GM10248 (cell line): ENCODE results near the gene GRIFIN.

ENCODE experiments used
- CTCF ChIA-PET: fragments of 300-600 bp; sonication (Branson Sonifier 250); formaldehyde crosslinking; extraction: SDS; loops from one replicate; lab custom pipeline; 2021; ENCODE audit warnings: antibody characterized with exemption; lab: Yijun Ruan, JAX
- POLR2A ChIA-PET: fragments of 350-650 bp; sonication (Branson Sonifier 250); formaldehyde crosslinking; extraction: SDS; loops from one replicate; lab custom pipeline; 2020; ENCODE audit warnings: antibody characterized with exemption; lab: Yijun Ruan, JAX
- DNase-seq: peaks from one replicate; pipeline ENCODE4 v3.0.0; 2012; ENCODE audit errors: extremely low spot score
- CTCF ChIP-seq: IDR thresholded peaks from 2 replicates; pipeline ENCODE4 v1.5.1; 2012; ENCODE audit warnings: mild to moderate bottlenecking, low read depth; ENCODE audit errors: extremely low read depth, missing control alignments, control extremely low read depth

GRIFIN gene

GRCh38 chr7:2495418-2496299, 19.5 kb upstream of the GRIFIN start:
- CTCF ChIA-PET: no interaction called here
- POLR2A ChIA-PET: no interaction called here
- no peak for TF ChIP-seq CTCF
- DNase-seq: no peak

- DNase-seq: no peak
- no peak for TF ChIP-seq CTCF
- CTCF ChIA-PET: no interaction called here
- POLR2A ChIA-PET: no interaction called here
Measured at GRCh38 chr7:2494191-2495130, 18.3 kb upstream of the GRIFIN start.

GRCh38 chr7:2493205-2494164, 17.3 kb upstream of the GRIFIN start:
- TF ChIP-seq CTCF: no peak
- POLR2A ChIA-PET: no interaction called here
- CTCF ChIA-PET: interaction anchor here (1.4 kb wide), 2 partner anchors 25 to 43 kb away, joined by 3 to 5 read pairs; no protein-coding TSS in a partner anchor
- DNase-seq: no peak

GRCh38 chr7:2492038-2492437, 15.8 kb upstream of the GRIFIN start:
- no peak for DNase-seq
- CTCF ChIA-PET: interaction anchor here (1.4 kb wide), 1 partner anchor 23 kb away, joined by 5 read pairs; no protein-coding TSS in a partner anchor
- POLR2A ChIA-PET: no interaction called here
- TF ChIP-seq CTCF: no peak

GRCh38 chr7:2490181-2490651, 14.0 kb upstream of the GRIFIN start:
- no peak for DNase-seq
- POLR2A ChIA-PET: no interaction called here
- no peak for TF ChIP-seq CTCF
- CTCF ChIA-PET: no interaction called here
